K562 treated with DMSO at 1 percent for 4 hours (cell line): ENCODE results near the gene LNPEP. TPM values are rescaled to one million over a fixed set of nuclear protein-coding genes. Genes with fewer than 3 reads are reported as not detected.

Experiments
- total RNA-seq: library from RNA; unstranded; fragments of 300-600 nt; gene quantifications from 2 replicates; pipeline ENCODE4 v1.2.3, GENCODE V29; 2022; ENCODE audit not compliant: insufficient read depth

LNPEP gene
- total RNA-seq, result 4.3 and 5.7 TPM in 2 replicates

GRCh38 chr5:96935559-96936430 lies at the start of gene LNPEP:
Gene LNPEP (plus strand): TSS chr5:96936080. CDS start chr5:96936156, 76 bp downstream.

Other genes with a start within 250 kb of the LNPEP start
- gene ERAP1, start 128.1 kb upstream of the LNPEP start, total RNA-seq, result 34.6 and 37.5 TPM in 2 replicates
- gene ERAP2, start 59.6 kb upstream of the LNPEP start, total RNA-seq, result 0.85 and 1.5 TPM in 2 replicates
- gene LIX1, start 206.5 kb downstream of the LNPEP start, total RNA-seq, result not detected in 2 replicates
- 8.6 and 9.6 TPM in 2 replicates for gene RIOK2, start 247.2 kb downstream of the LNPEP start, total RNA-seq